ENCODE results near the gene PDAP1. TPM values are rescaled to one million over a fixed set of nuclear protein-coding genes. Genes with fewer than 3 reads are reported as not detected.

The PDAP1 gene
- total and polyA plus RNA-seq, 9 of the 15 experiments (the other 6 are each of a cell fraction or from before 2014, with no cell fraction given) = 10.2 to 315 (median 129) TPM

DNA sequence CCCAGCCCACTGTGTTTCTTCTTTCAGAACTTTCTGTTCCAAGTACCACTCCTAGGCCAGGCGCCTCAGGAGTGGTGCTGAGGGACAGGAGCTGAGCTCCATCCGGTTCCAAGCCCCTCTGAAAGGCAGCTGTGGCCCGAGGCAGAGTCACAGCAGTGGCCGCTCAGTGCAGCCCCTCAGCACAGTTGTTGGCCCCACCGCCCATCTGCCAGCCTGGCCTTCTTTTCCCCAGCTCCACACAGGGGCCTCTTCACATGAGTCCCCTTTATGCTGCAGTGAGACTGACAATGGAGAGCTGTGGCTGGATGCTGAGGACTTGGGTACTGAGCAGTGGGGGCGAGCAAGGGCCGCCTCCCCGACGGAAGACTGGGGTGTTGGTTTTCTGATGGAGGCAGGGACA lies 9.9 kb upstream of the PDAP1 start (continued):
- TF ChIP-seq, protein P1, sequence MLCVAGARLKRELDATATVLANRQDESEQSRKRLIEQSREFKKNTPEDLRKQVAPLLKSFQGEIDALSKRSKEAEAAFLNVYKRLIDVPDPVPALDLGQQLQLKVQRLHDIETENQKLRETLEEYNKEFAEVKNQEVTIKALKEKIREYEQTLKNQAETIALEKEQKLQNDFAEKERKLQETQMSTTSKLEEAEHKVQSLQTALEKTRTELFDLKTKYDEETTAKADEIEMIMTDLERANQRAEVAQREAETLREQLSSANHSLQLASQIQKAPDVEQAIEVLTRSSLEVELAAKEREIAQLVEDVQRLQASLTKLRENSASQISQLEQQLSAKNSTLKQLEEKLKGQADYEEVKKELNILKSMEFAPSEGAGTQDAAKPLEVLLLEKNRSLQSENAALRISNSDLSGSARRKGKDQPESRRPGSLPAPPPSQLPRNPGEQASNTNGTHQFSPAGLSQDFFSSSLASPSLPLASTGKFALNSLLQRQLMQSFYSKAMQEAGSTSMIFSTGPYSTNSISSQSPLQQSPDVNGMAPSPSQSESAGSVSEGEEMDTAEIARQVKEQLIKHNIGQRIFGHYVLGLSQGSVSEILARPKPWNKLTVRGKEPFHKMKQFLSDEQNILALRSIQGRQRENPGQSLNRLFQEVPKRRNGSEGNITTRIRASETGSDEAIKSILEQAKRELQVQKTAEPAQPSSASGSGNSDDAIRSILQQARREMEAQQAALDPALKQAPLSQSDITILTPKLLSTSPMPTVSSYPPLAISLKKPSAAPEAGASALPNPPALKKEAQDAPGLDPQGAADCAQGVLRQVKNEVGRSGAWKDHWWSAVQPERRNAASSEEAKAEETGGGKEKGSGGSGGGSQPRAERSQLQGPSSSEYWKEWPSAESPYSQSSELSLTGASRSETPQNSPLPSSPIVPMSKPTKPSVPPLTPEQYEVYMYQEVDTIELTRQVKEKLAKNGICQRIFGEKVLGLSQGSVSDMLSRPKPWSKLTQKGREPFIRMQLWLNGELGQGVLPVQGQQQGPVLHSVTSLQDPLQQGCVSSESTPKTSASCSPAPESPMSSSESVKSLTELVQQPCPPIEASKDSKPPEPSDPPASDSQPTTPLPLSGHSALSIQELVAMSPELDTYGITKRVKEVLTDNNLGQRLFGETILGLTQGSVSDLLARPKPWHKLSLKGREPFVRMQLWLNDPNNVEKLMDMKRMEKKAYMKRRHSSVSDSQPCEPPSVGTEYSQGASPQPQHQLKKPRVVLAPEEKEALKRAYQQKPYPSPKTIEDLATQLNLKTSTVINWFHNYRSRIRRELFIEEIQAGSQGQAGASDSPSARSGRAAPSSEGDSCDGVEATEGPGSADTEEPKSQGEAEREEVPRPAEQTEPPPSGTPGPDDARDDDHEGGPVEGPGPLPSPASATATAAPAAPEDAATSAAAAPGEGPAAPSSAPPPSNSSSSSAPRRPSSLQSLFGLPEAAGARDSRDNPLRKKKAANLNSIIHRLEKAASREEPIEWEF (CRISPR knock-in tag; IDR thresholded peaks at IDR 0.05) = no peak
- TF ChIP-seq, protein P2, sequence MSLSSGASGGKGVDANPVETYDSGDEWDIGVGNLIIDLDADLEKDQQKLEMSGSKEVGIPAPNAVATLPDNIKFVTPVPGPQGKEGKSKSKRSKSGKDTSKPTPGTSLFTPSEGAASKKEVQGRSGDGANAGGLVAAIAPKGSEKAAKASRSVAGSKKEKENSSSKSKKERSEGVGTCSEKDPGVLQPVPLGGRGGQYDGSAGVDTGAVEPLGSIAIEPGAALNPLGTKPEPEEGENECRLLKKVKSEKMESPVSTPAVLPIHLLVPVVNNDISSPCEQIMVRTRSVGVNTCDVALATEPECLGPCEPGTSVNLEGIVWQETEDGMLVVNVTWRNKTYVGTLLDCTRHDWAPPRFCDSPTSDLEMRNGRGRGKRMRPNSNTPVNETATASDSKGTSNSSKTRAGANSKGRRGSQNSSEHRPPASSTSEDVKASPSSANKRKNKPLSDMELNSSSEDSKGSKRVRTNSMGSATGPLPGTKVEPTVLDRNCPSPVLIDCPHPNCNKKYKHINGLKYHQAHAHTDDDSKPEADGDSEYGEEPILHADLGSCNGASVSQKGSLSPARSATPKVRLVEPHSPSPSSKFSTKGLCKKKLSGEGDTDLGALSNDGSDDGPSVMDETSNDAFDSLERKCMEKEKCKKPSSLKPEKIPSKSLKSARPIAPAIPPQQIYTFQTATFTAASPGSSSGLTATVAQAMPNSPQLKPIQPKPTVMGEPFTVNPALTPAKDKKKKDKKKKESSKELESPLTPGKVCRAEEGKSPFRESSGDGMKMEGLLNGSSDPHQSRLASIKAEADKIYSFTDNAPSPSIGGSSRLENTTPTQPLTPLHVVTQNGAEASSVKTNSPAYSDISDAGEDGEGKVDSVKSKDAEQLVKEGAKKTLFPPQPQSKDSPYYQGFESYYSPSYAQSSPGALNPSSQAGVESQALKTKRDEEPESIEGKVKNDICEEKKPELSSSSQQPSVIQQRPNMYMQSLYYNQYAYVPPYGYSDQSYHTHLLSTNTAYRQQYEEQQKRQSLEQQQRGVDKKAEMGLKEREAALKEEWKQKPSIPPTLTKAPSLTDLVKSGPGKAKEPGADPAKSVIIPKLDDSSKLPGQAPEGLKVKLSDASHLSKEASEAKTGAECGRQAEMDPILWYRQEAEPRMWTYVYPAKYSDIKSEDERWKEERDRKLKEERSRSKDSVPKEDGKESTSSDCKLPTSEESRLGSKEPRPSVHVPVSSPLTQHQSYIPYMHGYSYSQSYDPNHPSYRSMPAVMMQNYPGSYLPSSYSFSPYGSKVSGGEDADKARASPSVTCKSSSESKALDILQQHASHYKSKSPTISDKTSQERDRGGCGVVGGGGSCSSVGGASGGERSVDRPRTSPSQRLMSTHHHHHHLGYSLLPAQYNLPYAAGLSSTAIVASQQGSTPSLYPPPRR (CRISPR knock-in tag; IDR thresholded peaks at IDR 0.05; ENCODE audit: borderline replicate concordance) = no peak
- TF ChIP-seq RFX1 (IDR thresholded peaks at IDR 0.05) (no peak), TSC22D4 (tag; IDR thresholded peaks at IDR 0.05) (no peak), ZNF316 (IDR thresholded peaks at IDR 0.05) (no peak), TGIF2 (CRISPR knock-in tag; IDR thresholded peaks at IDR 0.05) (peak; percentile 52; the same call in 1 of the 2 replicates), FOXK2 (conservative IDR thresholded peaks at IDR 0.05 in 1 of 2, IDR thresholded peaks at IDR 0.05 in 1 of 2; ENCODE audit: low read depth in 2 of 2) (no peak), MYC (IDR thresholded peaks at IDR 0.05; ENCODE audit: low read depth, low read length) (no peak), MYC (CRISPR knock-in tag; IDR thresholded peaks at IDR 0.05; ENCODE audit: borderline replicate concordance, low read depth) (no peak), ATF1 (CRISPR knock-in tag; IDR thresholded peaks at IDR 0.05) (no peak), ATF1 (tag; IDR thresholded peaks at IDR 0.05) (no peak), POLR2A (conservative IDR thresholded peaks at IDR 0.05) (peak; percentile 34; the same call in 1 of the 2 replicates), TAF9B (IDR thresholded peaks at IDR 0.05; ENCODE audit: partially characterized antibody) (no peak), CREB1 (IDR thresholded peaks at IDR 0.05) (no peak), CREB1 (CRISPR knock-in tag; IDR thresholded peaks at IDR 0.05) (no peak), SUPT5H (IDR thresholded peaks at IDR 0.05) (0 out of 2 replicates have a peak, but pooled peaks have one; percentile 18)
- TF ChIP-seq, protein P3, sequence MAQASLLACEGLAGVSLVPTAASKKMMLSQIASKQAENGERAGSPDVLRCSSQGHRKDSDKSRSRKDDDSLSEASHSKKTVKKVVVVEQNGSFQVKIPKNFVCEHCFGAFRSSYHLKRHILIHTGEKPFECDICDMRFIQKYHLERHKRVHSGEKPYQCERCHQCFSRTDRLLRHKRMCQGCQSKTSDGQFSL (CRISPR knock-in tag; IDR thresholded peaks at IDR 0.05) = no peak
- TF ChIP-seq, protein P3 (tag; IDR thresholded peaks at IDR 0.05) = no peak
- TF ChIP-seq, protein P4, sequence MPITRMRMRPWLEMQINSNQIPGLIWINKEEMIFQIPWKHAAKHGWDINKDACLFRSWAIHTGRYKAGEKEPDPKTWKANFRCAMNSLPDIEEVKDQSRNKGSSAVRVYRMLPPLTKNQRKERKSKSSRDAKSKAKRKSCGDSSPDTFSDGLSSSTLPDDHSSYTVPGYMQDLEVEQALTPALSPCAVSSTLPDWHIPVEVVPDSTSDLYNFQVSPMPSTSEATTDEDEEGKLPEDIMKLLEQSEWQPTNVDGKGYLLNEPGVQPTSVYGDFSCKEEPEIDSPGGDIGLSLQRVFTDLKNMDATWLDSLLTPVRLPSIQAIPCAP (CRISPR knock-in tag; IDR thresholded peaks at IDR 0.05; ENCODE audit: borderline replicate concordance) = no peak

Data from K562 (cell line).